SK-N-MC (cell line): ENCODE results near the gene CAPRIN1.

Source experiments
- EZH2 ChIP-seq: fragments of 200-600 bp; sonication (generic); IDR thresholded peaks from one replicate; pipeline ENCODE4 v1.6.1; 2017; ENCODE audit warnings: antibody characterized with exemption
- FOXP2 ChIP-seq: optimal IDR thresholded peaks from 2 replicates; pipeline ENCODE3; 2011; ENCODE audit warnings: mild to moderate bottlenecking, moderate library complexity; ENCODE audit not compliant: insufficient read depth; ENCODE audit errors: extremely low read length, control extremely low read depth
- POLR2AphosphoS5 ChIP-seq: IDR thresholded peaks from 2 replicates; pipeline ENCODE4 v1.6.1; 2012; ENCODE audit warnings: mild to moderate bottlenecking, low read depth, low read length, borderline replicate concordance

DNA sequence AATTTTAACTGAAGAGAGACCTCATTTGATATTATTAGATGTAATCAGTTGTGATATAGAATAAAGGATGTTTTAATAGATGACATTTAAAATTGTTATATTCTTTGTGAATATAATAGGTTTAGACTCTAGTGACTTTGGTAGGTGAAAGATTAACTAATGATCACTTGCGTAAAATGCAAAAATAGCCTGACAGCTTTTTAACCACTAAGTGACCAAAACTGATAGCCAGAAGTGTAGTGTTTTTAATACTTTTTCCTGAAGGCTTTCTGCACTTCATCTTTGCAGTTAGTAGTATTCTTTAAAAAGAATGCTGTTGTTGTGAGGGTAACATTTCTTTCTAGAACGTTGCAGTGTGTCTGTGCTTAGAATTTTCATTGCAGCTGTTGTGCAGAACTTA is 5.1 kb downstream of the CAPRIN1 start:
- TF ChIP-seq POLR2AphosphoS5 (no peak), FOXP2 (no peak), EZH2 (no peak)
